ENCODE results near the gene NELFCD.
"Not testable (repeated sequence)": the region's sequence is repeated elsewhere in the genome, so short reads cannot be mapped to it uniquely, and the experiment has no call there.

Gene NELFCD

DNA sequence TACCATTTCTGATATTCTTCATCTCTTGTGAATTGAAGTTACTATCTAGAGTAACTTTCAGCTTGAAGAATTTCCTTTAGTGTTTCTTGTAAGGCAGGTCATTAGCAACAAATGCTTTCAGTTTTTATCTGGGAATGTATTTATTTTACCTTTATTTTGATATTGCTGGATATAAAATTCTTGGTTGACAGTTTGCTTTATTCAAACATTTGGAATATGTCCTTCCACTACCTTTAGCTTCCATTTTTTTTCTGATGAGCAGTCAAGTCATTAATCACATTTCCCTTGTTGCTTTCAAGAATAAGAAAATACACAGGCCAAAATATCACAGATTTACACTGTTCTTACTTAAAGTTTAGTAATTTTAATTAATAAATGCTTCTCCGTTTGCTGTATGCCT lies 5.7 kb upstream of the NELFCD start:
- no peak for DNase-seq

DNA sequence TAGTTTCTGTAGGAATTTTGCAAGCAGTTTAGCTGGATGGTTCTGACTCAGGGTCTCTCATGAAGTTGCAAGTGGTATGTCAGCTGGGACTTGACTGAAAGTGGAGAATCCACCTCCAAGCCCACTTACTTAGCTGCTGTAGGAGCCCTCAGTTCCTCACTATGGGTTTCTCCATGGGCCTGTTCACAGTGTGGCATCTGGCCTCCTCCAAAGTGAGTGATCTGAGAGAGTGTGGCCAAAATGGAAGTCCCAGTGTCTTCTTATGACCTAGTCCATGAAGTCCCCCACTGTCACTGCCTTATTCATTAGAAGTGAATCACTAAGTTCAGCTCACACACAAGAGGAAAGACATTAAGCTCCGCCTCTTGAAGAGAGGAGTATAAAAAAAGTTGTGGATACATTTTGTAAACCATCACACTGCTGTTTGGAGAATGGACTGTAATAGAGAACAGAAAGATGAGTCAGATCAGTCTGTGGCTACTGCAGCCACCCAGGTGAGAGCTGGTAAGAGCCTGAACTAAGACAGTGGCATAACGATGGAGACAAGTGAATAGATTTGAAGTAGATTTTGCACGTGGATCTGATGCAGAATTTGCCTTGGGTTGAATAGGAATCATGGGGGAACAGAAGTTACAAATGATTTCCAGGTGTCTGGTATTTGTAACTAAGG lies 4.9 kb upstream of the NELFCD start:
- DNase-seq: no peak

DNA sequence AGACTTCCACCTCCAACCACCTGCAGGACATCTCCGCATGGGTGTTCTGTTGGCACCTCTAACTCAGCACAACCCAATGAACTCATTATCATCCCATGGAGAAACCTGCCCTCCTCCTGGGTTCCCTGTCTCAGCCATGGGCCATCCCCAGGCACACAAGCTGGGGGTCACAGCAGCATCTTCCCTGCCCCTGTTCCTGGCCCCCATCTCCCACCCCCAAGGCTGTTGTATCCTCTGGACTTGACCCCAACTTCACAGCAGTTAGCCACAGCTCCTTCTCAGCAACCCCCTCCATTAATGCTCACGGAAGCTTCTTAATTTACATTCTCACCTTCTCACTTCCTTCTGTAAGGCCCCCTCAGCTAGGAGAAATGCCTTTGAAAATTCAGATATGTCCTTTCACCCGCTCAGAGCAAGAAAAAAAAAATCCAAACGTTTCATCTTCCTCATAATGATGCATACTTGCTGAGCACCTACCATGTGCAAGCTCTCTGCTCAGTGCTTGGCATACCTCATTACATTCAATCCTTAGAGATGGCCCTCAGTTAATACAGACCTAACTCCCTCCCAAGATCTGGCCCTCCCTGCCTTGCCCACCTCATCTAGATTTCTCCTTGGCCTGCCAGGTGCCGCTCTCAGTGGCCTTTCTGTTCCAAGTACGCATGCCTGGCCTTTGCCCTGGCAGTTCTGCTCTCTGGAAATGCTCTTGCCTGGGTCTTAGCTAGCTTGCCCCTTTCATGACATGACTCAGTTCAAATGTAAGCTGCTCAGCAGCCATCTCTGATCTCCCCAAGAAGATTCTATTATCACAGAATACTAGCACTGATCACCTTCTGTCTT lies 2.5 kb upstream of the NELFCD start:
- DNase-seq: no peak

DNA sequence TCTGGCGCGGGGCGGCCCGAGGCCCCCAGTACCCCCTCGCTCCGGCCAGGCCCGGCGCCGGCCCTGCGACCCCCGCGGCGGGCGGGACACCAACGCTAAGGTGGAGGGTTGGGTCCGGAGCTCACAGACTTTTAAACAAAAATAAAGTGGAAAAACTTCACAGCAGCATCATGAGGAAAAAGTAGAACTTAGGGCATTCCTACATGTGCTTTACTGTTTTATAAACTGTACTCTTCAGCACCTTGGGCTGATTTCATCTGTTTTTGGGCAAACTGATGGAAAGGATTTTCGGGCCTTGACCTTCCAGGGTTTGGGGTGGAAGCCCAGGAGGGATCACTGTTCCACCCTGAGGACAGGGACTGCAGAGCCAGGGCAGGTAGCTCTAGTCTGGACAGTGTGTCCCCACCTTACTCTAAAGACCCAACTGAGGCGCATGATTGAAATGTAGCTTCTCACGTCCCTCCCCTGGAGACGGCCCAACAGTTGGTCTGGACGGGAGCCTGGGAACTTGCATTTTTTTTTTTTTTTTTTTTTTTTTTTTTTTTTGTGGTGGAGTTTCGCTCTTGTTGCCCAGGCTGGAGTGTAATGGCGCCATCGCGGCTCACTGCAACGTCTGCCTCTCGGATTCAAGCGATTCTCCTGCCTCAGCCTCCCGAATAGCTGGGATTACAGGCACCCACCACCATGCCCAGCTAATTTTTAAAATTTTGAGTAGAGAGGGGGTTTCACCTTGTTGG lies 740 bp downstream of the NELFCD start:
- peak; percentile 62 for DNase-seq

DNA sequence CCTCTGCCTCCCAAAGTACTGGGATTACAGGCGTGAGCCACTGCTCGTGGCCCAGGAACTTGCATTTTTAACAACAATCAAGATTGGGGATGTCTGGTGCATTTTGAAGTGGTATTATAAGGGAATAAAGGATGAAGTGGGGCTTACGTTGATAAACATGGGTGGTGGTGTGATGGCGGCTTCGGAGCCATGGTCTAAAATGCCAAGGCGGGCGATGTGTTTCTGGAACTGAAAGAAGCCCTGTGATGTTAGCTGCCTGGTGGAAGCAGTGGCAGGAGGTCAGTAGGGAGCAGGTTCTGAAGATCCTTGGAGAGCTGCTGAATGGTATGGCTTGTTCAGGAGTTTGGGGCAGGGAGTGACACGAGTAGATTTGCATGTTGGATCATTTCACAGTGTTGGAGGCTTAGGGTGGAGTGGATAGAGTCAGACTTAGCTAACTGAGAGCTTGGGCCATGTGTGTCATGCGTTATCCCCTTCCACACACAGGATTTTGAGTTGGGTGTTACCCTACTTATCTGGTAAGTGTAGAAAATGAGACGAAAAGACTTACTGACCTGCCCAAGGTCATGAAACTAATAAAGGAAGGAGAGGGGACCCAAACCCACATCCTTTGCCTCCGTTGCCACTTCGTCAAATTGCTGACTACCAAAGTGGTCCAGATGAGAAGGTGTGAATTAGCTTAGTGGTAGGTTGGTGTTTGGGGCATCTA lies 1.5 kb downstream of the NELFCD start:
- no peak for DNase-seq

DNA sequence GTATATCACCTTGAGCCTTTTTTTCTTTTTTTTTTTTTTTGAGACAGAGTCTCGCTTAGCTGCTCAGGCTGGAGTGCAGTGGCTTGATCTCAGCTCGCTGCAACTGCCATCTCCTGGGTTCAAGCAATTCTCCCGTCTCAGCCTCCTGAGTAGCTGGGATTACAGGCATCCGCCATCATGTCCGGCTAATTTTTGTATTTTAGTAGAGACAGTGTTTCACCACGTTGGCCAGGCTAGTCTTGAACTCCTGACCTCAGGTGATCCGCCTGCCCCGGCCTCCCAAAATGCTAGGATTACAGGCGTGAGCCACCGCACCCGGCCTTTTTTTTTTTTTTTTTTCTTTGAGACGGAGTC lies 2.0 kb downstream of the NELFCD start:
- DNase-seq: not testable (repeated sequence)

DNA sequence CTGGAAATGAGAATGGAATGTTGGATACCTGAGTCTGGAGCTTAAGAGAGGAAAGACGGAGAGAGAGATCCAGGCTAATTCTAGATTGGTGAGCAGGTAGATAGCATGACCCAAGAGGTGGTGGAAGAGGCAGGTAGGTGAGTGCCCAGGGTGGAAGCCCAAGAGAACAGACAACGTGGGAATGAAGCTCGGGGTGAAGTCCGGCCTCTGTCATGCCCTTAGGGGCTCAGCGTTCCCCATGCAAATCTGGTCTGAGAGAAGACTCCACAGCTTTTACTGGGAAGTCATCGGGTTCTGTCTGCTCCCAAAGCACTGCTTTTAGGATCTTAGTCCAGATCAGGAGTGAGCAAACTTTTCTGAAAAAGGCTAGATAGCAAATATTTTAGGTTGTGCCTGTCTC lies 3.6 kb downstream of the NELFCD start:
- no peak for DNase-seq

DNA sequence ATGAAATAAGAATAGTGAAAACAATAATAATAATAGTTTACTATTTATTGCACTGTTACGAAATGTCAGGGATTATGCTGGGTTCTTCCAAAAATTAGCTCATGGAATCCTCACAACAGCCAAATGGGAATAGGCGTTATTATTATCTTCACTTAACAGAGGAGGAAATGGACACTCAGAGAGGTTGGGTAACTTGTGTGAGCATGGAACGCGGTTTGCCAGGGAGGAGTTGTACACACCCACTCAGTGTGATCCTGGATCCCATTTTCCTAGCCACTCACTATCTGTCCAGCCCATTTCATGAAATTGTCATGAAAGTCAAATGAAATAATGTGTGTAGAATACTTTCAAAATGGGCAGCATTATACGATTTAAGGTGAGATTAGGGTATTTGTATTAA lies 4.6 kb downstream of the NELFCD start:
- DNase-seq: no peak

DNA sequence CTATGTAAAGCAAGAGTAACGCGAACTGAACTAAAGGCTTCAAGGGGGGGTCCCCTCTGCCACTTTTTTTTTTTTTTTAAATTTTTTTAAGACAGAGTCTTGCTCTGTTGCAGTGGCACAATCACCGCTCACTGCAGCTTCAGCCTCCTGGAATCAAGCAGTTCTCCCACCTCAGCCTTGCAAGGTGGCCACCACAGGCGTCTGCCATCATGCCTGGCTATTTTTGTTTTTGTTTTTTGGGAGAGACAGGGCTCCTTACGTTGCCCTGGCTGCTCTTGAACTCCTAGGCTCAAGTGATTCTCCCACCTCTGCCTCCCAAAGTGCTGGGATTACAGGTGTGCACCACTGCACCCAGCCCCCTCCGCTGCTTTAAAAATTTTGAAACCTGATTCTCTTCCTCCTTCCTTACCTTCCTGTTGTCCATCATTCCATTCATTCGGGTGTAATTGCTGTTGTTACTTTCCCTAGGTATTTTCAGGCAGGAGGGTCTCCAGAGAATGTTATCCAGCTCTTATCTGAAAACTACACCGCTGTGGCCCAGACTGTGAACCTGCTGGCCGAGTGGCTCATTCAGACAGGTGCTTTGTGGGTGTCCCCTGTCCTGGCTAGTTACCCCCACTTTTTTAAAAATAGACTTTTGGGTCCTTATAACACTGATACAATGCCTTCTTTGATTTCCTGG lies 5.4 kb downstream of the NELFCD start:
- no peak for DNase-seq

DNA sequence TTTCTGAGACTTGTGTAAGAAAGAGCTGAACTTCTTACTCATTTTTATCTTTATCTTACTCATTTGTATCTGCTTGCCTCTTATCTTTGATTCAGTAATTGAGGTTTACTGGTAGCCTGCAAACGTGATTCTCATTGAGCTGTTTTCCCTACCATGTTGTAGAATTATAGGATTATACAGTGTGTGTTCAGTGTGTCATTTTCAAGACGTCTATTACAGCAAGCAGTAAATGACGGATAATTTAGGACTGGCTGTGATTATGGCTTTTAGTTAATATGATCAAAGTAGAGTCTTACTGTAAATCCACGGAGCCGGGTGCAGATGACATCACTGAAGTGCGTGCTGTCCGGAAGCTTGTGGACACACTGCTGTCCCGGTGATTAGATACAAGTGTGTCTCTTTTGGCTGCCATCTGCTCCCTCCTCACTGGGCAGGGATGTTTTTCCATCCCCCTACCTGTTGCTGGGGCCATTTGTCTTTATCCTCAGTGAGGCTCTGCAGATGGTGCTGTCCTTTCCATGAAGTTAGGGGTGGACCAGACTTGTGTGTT lies 6.0 kb downstream of the NELFCD start:
- no peak for DNase-seq

DNA sequence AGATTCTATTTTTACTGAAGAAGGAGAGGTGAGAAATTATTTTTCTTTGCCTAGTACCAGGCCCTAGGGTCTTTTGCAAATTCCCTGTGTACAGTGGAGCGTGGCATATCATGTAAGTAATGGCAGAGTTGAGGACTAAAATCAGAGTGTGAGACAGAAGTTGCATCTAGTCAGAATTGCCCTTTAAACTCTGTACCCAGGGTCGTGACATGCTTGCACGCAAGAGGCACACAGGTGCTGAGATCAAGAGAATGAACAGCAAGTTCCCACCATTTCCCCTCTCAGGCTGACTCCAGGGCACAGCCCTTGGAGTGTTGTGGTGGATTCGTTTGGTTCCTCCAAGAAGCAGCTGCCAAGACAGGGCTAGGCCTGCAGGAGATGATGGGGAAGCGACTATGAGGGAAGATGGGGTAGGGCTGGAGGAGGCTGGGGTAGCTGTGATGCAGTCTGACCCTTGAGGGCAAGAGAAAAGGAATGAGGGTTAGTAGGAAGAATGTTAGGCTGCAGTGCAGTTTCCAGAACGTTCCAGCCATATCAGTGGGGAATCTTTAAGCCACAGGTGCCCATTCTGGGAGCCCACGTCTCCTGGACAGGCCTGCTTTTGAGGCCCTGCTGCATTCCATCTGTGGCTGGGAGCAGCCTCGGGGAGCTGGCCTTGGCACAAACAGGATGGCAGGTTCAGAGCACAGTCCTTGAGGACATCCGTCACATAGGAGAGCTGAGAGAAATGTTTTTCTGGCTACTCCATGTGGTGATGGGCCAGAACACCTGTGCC lies 6.9 kb downstream of the NELFCD start:
- DNase-seq: no peak

DNA sequence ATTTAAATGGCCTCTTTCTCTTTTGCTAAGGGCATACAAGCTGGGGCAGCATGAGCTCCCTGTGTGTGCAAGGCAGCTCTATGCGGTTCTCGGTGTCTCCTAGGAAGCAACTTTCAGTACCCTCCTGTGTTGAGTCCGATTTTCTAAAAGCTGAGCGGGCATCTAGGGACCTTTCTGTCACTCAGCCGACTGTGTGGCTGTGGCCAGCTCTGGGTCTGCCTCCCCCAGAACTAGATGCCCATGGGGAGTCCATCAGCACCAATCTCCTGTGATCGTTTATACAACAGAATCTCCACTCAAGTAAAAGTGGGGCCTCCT lies 7.5 kb downstream of the NELFCD start:
- no peak for DNase-seq

DNA sequence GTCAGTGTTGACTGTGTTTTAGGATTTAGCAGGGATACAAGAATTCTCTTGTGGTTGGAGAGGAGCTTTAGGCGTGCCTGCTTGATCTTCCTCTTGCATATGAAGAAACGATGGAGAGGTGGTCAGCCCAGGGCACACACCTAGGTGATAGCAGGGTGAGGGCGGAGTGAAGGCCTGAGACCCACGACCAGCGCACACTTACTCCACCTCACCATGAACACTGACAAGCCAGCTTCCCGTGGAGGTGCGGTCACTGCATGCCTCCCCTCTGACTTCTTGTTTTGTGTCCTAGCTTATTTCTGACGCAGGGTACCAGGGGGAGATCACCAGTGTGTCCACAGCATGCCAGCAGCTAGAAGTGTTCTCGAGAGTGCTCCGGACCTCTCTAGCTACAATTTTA lies 8.1 kb downstream of the NELFCD start:
- no peak for DNase-seq

DNA sequence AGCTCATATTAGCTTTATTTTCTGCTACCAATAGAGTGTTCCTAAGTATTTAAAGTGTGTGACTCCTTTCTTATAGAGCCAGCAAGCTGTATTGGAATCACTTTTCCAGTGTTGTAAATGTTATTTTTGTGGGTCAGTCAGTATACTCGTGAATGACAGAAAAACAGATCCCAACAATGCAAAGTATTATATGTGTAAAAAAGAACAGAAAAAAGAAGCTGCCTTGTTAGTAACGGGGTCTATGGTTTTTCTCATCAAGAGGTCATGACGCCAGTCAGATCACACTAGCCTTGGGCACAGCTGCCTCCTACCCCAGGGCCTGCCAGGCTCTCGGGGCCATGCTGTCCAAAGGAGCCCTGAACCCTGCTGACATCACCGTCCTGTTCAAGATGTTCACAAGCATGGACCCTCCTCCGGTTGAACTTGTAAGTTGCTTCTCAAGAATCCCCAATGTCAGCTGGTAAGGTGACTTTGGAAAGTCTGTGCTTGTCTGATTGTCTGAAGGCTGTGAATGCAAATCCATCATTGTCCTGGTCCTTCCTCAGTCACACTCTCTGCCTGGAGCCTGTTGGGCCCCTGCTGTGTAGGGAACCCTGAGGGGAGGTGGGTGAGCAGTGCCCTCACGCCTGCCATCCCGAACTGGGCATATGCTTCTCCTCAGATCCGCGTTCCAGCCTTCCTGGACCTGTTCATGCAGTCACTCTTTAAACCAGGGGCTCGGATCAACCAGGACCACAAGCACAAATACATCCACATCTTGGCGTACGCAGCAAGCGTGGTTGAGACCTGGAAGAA lies 9.8 kb downstream of the NELFCD start:
- DNase-seq: no peak

DNA sequence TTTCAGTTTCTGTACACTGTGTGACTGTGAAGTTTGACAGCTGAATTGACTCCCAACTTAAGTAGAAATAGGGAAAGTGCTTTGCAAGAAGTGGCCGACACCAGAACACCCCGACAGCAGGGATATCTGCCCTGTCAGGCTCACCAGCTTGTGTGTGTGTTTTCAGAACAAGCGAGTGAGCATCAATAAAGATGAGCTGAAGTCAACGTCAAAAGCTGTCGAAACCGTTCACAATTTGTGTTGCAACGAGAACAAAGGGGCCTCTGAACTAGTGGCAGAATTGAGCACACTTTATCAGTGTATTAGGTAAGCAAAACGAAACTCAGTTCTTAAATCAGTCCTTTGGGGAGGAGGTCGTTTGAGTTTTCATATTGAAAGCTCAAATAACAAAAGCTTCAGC lies 10.7 kb downstream of the NELFCD start:
- DNase-seq: no peak

DNA sequence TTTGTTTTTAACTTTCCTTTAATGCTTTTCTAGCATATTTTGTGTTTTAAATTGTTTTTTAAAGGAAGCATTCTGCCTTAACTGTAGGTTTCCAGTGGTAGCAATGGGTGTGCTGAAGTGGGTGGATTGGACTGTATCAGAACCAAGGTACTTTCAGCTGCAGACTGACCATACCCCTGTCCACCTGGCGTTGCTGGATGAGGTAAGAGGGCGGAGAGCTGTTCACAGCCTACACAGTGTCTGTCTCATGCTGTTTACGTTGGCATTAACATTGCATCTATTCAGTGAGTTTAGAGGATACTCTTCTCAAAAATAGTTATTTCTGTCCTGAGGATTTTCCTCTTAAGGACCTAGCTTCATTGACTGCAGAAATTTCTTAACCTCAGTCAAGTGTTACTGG lies 11.9 kb downstream of the NELFCD start:
- no peak for DNase-seq

DNA sequence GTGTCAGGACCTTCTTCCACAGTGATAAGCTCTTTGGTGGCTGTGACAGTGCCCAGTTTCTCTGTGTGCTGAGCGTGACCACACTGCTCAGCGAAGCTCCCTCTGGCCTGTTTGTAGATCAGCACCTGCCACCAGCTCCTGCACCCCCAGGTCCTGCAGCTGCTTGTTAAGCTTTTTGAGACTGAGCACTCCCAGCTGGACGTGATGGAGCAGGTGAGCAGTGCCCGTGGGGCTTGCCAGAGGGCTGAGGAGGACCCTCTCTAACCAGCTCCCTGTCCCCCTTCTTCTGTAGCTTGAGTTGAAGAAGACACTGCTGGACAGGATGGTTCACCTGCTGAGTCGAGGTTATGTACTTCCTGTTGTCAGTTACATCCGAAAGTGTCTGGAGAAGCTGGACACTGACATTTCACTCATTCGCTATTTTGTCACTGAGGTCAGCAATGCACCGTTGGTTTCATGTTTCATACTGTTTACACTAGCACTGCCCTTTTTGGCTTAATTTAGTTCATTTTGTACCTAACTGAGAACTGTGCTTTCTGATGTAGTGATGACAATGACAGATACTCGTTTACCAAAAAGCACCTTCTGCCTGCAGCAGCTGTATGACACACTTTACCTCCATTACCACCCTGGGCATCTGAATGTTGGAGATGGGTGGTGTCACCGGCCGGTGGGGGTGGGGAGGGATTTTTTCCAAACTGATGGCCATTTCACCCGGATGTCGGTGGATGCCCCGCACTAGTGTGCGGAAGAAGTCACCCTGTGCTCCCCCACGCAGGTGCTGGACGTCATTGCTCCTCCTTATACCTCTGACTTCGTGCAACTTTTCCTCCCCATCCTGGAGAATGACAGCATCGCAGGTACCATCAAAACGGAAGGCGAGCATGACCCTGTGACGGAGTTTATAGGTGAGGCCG lies 12.5 kb downstream of the NELFCD start:
- no peak for DNase-seq

DNA sequence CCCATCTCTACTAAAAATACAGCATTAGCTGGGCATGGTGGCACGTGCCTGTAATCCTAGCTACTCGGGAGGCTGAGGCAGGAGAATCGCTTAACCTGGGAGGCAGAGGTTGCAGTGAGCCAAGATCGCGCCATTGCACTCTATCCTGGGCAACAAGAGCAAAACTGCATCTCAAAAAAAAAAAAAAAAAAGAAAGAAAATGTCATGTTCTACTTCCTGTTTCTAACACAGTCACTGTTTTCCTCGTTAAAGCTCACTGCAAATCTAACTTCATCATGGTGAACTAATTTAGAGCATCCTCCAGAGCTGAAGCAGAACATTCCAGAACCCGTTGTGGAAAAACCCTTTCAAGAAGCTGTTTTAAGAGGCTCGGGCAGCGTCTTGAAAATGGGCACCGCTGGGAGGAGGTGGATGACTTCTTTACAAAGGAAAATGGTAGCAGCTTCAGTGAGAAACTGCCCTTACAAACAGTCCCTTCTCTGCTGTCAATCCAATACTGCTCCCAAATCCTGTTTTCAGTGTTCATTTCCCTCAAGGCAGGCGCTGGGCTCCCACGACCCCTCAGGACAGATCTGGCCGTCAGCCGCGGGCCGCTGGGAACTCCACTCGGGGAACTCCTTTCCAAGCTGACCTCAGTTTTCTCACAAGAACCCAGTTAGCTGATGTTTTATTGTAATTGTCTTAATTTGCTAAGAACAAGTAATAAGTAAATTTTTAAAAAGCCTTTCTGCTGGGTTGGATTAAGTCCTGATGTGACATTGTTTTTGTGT lies 13.5 kb downstream of the NELFCD start:
- no peak for DNase-seq

Data from retina (tissue), 1 donor.